Measurements from ENCODE around the gene PLXNC1. TPM values are rescaled to one million over a fixed set of nuclear protein-coding genes. Genes with fewer than 3 reads are reported as not detected.

PLXNC1 gene
- total and polyA plus RNA-seq, 2 of the 8 experiments (the other 6 are each of a cell fraction or from before 2014, with no cell fraction given), result 0.83 to 2.0 TPM

DNA sequence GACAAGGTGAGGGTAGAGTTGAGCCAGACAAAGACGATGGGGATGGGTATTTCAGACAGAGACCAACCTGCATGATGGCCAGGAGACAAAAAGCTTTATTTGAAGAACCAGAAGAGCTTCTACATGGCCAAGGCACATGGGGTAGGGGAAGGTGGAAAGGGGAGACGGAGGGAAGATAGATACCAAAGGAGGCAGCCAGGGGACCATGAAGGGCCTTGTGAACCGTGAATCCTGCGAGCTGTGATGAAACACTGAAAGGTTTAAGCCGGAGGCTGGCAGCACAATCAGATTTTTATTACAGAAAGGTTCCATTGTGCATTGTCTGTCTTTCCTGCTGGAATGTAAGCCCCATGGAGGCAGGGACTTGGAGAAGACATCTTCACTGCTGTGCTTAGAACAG is 72.4 kb downstream of the PLXNC1 start:
- FAIRE-seq, result no peak
- H2BK120ac ChIP-seq (replicated peaks; ENCODE audit: low read depth, low read length), result no peak overlapping the region
- no peak for TF ChIP-seq SP1 (IDR thresholded peaks at IDR 0.05; ENCODE audit: low read depth, low read length)
- TF ChIP-seq SIN3A (conservative IDR thresholded peaks at IDR 0.05 in 1 of 2, IDR thresholded peaks at IDR 0.05 in 1 of 2; ENCODE audit: low read depth in 1 of 2, low read length in 2 of 2), result no peak
- TF ChIP-seq, protein P1, sequence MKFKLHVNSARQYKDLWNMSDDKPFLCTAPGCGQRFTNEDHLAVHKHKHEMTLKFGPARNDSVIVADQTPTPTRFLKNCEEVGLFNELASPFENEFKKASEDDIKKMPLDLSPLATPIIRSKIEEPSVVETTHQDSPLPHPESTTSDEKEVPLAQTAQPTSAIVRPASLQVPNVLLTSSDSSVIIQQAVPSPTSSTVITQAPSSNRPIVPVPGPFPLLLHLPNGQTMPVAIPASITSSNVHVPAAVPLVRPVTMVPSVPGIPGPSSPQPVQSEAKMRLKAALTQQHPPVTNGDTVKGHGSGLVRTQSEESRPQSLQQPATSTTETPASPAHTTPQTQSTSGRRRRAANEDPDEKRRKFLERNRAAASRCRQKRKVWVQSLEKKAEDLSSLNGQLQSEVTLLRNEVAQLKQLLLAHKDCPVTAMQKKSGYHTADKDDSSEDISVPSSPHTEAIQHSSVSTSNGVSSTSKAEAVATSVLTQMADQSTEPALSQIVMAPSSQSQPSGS (IDR thresholded peaks at IDR 0.05; ENCODE audit: low read length), result no peak
- no peak for TF ChIP-seq PHF8 (conservative IDR thresholded peaks at IDR 0.05; ENCODE audit: low read depth, low read length)
- TF ChIP-seq GTF2F1 (IDR thresholded peaks at IDR 0.05; ENCODE audit: borderline replicate concordance, low read depth, low read length), result no peak
- TF ChIP-seq TEAD4 (IDR thresholded peaks at IDR 0.05; ENCODE audit: low read depth, low read length), result no peak
- no peak for TF ChIP-seq HDAC6 (IDR thresholded peaks at IDR 0.05; ENCODE audit: low read depth, low read length)
- TF ChIP-seq TBP (IDR thresholded peaks at IDR 0.05; ENCODE audit: low read depth, low read length), result no peak
- no peak for TF ChIP-seq TAF7 (optimal IDR thresholded peaks at IDR 0.05; ENCODE audit: borderline replicate concordance, low read depth, low read length)
- TF ChIP-seq ASH2L (IDR thresholded peaks at IDR 0.05; ENCODE audit: low read length), result no peak
- no peak for TF ChIP-seq JUN (IDR thresholded peaks at IDR 0.05; ENCODE audit: low read depth, low read length)
- no peak for TF ChIP-seq SP2 (IDR thresholded peaks at IDR 0.05; ENCODE audit: low read length)
- no peak for TF ChIP-seq SAP30 (IDR thresholded peaks at IDR 0.05; ENCODE audit: insufficient read depth, insufficient replicate concordance, low read length)
- DNase-seq (ENCODE audit: low read depth in 1 of 2, low spot score in 2 of 2), result no peak
- no peaks in the 10 kb centered on the region for H3K27me3 ChIP-seq (replicated peaks in 1 of 4; ENCODE audit: control insufficient read depth in 3 of 4, extremely low read depth in 1 of 4, insufficient read depth in 3 of 4, low read length in 3 of 4)
- H3K23ac ChIP-seq (ENCODE audit: insufficient read length), result no peak overlapping the region
- no peak overlapping the region for H4K91ac ChIP-seq (replicated peaks; ENCODE audit: insufficient read length, low read length)
- no peaks in the 10 kb centered on the region for H4K20me1 ChIP-seq (replicated peaks in 1 of 2; ENCODE audit: control insufficient read depth in 1 of 2, insufficient read depth in 2 of 2, low read length in 2 of 2)
- H3K23me2 ChIP-seq (ENCODE audit: low read depth, low read length), result no peaks in the 10 kb centered on the region
- H4K5ac ChIP-seq (ENCODE audit: insufficient read length, low read depth, low read length), result no peak overlapping the region
- H3K14ac ChIP-seq (ENCODE audit: insufficient read length), result no peak overlapping the region
- no peaks in the 10 kb centered on the region for H3K36me3 ChIP-seq (ENCODE audit: control insufficient read depth in 2 of 4, insufficient read depth in 4 of 4, low read length in 3 of 4)
- no peaks in the 10 kb centered on the region for H3K9me3 ChIP-seq (ENCODE audit: insufficient read depth in 2 of 2, low read depth in 1 of 2, low read length in 1 of 2)
- H4K8ac ChIP-seq (ENCODE audit: extremely low read depth, insufficient read depth, low read length), result no peak overlapping the region
- no peak overlapping the region for H2AK5ac ChIP-seq (ENCODE audit: low read depth, low read length)
- no peak overlapping the region for H2BK12ac ChIP-seq (ENCODE audit: low read depth, low read length)
- no peak overlapping the region for H2BK20ac ChIP-seq (ENCODE audit: low read length)
- H3K9ac ChIP-seq (replicated peaks in 1 of 4; ENCODE audit: extremely low read depth in 1 of 4, low read depth in 3 of 4, low read length in 3 of 4), result no peak overlapping the region
- CTCF ChIA-PET (ENCODE audit: partially characterized antibody), result interaction anchor here (1.0 to 2.1 kb wide), 2 partner anchors 40 to 48 kb away, joined by 3 to 5 read pairs; no protein-coding TSS in a partner anchor
- no peak overlapping the region for H2AFZ ChIP-seq (ENCODE audit: low read length)
- no peak overlapping the region for H3K56ac ChIP-seq (replicated peaks; ENCODE audit: insufficient read length, low read depth, low read length)
- H2BK5ac ChIP-seq (ENCODE audit: low read depth, low read length), result no peak overlapping the region
- H3K4me3 ChIP-seq (ENCODE audit: extremely low read depth in 1 of 4, insufficient read depth in 2 of 4, low read depth in 3 of 4, low read length in 4 of 4), result no peak overlapping the region
- peaks cover 0 to 4% (median 0%) of the 10 kb centered on the region in 4 experiments; a peak in 1 of 7 replicates for H3K4me1 ChIP-seq (replicated peaks in 1 of 4; ENCODE audit: control insufficient read depth in 3 of 4, insufficient read depth in 4 of 4, low read length in 3 of 4)
- no peak overlapping the region for H3K4me2 ChIP-seq (ENCODE audit: insufficient read depth in 1 of 2, low read depth in 2 of 2, low read length in 2 of 2)
- no peaks in the 10 kb centered on the region for H3K79me2 ChIP-seq (ENCODE audit: control insufficient read depth in 1 of 2, insufficient read depth in 2 of 2, low read length in 2 of 2)
- no peak overlapping the region for H2BK15ac ChIP-seq (ENCODE audit: low read length)
- WGBS, 2 experiments (ENCODE audit: extremely low coverage in 1 of 2, insufficient coverage in 1 of 2, insufficient read length in 1 of 2, insufficient replicate concordance in 2 of 2, low coverage in 1 of 2, low lambda C conversion rate in 2 of 2, missing lambda C conversion rate in 1 of 2), result 91% methylated on average over 5 of the region's 5 CpGs; no CpG with 5 or more reads in 1 of the 2 experiments
- POLR2A ChIA-PET (ENCODE audit: partially characterized antibody), result interaction anchor here (0.9 kb wide), 1 partner anchor 16 kb away, joined by 3 read pairs; no protein-coding TSS in a partner anchor
- H3K27ac ChIP-seq (ENCODE audit: low read depth, low read length), result no peak overlapping the region
- no peak overlapping the region for H3K4ac ChIP-seq (replicated peaks; ENCODE audit: insufficient read length, low read depth, low read length)
- H3K79me1 ChIP-seq (ENCODE audit: low read depth, low read length), result no peaks in the 10 kb centered on the region
- no peak overlapping the region for H3K18ac ChIP-seq (ENCODE audit: extremely low read depth, low read length)
